ENCODE results near the gene ERC2.
A peak's percentile ranks its signal among the peaks of the same experiment; 100 is the strongest.

Gene ERC2

DNA sequence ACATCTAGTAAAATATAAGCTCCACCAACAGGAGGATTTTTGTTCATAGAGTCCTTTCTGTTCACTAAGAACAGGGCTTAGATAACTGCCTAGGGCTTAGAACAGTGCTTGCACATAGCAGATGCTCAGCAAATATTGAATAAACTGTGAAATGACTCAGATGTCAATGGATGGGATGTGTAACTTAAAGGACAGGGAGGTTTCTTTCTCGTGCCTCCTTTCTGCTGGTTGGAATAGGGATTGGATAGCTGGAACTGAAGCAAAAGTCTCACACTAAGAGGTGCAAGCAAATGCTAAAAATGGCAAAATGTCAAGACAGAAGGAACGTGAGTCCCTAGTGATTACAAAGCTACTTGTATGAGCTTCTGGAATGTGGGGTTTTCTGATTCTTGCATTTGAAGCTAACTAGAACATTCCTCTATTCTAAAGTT is 588.4 kb downstream of the ERC2 start:
- H3K9me3 ChIP-seq (ENCODE audit: low read length) = no peaks in the 10 kb centered on the region
- H3K27ac ChIP-seq (ENCODE audit: low read depth, low read length, poor library complexity, severe bottlenecking) = no peak overlapping the region
- H3F3A ChIP-seq (ENCODE audit: insufficient read depth, low read length) = no peaks in the 10 kb centered on the region
- H3K4me2 ChIP-seq (ENCODE audit: low read length) = no peak overlapping the region
- no peaks in the 10 kb centered on the region for H3K36me3 ChIP-seq (ENCODE audit: insufficient read depth, low read length)
- no peak overlapping the region for H3K9ac ChIP-seq (ENCODE audit: low read length)
- H3K9me2 ChIP-seq (ENCODE audit: low read depth, low read length) = no peaks in the 10 kb centered on the region
- no peak overlapping the region for H3K4me3 ChIP-seq (ENCODE audit: low read depth, low read length, poor library complexity, severe bottlenecking)
- no peaks in the 10 kb centered on the region for H3K27me3 ChIP-seq (ENCODE audit: insufficient read depth, low read length)
- no peaks in the 10 kb centered on the region for H3K79me2 ChIP-seq (ENCODE audit: insufficient read depth, low read length)
- no peaks in the 10 kb centered on the region for H4K20me1 ChIP-seq (ENCODE audit: insufficient read depth, low read length)
- TF ChIP-seq, protein P1, sequence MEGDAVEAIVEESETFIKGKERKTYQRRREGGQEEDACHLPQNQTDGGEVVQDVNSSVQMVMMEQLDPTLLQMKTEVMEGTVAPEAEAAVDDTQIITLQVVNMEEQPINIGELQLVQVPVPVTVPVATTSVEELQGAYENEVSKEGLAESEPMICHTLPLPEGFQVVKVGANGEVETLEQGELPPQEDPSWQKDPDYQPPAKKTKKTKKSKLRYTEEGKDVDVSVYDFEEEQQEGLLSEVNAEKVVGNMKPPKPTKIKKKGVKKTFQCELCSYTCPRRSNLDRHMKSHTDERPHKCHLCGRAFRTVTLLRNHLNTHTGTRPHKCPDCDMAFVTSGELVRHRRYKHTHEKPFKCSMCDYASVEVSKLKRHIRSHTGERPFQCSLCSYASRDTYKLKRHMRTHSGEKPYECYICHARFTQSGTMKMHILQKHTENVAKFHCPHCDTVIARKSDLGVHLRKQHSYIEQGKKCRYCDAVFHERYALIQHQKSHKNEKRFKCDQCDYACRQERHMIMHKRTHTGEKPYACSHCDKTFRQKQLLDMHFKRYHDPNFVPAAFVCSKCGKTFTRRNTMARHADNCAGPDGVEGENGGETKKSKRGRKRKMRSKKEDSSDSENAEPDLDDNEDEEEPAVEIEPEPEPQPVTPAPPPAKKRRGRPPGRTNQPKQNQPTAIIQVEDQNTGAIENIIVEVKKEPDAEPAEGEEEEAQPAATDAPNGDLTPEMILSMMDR (IDR thresholded peaks at IDR 0.05; ENCODE audit: low read length) = no peak
- TF ChIP-seq EZH2 (IDR thresholded peaks at IDR 0.05; ENCODE audit: borderline replicate concordance, low read length) = no peak
- H2AFZ ChIP-seq (ENCODE audit: low read length) = no peak overlapping the region
- H3K4me1 ChIP-seq (ENCODE audit: insufficient read depth, low read length, severe bottlenecking) = no peaks in the 10 kb centered on the region

DNA sequence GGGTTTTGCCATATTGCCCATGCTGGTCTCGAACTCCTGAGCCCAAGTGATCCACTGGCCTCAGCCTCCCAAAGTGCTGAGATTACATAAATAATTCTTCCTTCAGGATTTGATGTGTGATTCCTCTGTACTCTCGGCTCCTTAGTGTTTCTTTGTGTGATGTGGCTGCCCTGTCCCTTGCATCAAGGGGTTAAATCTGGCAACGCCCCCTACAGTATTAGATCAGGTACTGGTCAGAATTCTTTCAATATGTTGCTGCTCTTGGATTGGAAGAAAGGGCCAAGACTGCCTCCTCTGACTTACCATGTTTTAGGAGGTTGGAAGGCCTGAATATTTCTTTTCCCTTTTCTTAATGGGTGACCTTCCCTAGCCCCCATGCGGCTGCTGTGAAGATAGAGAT is 590.6 kb downstream of the ERC2 start:
- H3K4me2 ChIP-seq (ENCODE audit: low read length) = no peak overlapping the region
- H3K9ac ChIP-seq (ENCODE audit: low read length) = no peak overlapping the region
- H3F3A ChIP-seq (ENCODE audit: insufficient read depth, low read length) = no peaks in the 10 kb centered on the region
- no peaks in the 10 kb centered on the region for H3K36me3 ChIP-seq (ENCODE audit: insufficient read depth, low read length)
- H3K79me2 ChIP-seq (ENCODE audit: insufficient read depth, low read length) = no peaks in the 10 kb centered on the region
- no peaks in the 10 kb centered on the region for H3K27me3 ChIP-seq (ENCODE audit: insufficient read depth, low read length)
- H3K4me3 ChIP-seq (ENCODE audit: low read depth, low read length, poor library complexity, severe bottlenecking) = no peak overlapping the region
- TF ChIP-seq, protein P1 (IDR thresholded peaks at IDR 0.05; ENCODE audit: low read length) = peak; percentile 17; the same call in 1 of the 2 replicates
- no peak for TF ChIP-seq EZH2 (IDR thresholded peaks at IDR 0.05; ENCODE audit: borderline replicate concordance, low read length)
- no peaks in the 10 kb centered on the region for H3K9me3 ChIP-seq (ENCODE audit: low read length)
- H2AFZ ChIP-seq (ENCODE audit: low read length) = no peak overlapping the region
- no peaks in the 10 kb centered on the region for H4K20me1 ChIP-seq (ENCODE audit: insufficient read depth, low read length)
- H3K27ac ChIP-seq (ENCODE audit: low read depth, low read length, poor library complexity, severe bottlenecking) = no peak overlapping the region
- no peaks in the 10 kb centered on the region for H3K9me2 ChIP-seq (ENCODE audit: low read depth, low read length)
- no peaks in the 10 kb centered on the region for H3K4me1 ChIP-seq (ENCODE audit: insufficient read depth, low read length, severe bottlenecking)

DNA sequence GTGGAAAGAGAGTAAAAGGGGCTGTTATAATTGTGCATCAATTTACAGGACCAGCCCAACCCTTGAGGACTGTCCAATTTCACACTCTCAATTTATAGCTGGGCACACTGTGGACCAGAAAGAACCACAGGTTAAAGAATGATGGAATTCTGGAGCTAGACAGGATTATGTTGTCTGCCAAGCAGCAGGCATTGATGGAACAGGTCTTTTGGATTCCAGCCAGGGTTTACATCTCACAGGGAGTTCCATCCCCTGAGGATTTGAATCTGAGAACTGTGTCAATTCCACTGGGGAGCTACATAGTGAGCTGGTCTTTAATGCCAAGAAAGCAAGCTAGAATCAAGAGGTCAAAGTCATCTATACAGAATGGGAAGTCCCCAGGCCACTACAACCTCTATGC is 591.7 kb downstream of the ERC2 start:
- Histone ChIP-seq H3K36me3 (ENCODE audit: insufficient read depth, low read length) (no peaks in the 10 kb centered on the region), H3K27ac (ENCODE audit: low read depth, low read length, poor library complexity, severe bottlenecking) (no peak overlapping the region), H4K20me1 (ENCODE audit: insufficient read depth, low read length) (no peaks in the 10 kb centered on the region), H3K9ac (ENCODE audit: low read length) (no peak overlapping the region), H3K4me1 (ENCODE audit: insufficient read depth, low read length, severe bottlenecking) (no peaks in the 10 kb centered on the region), H3K27me3 (ENCODE audit: insufficient read depth, low read length) (no peaks in the 10 kb centered on the region), H3F3A (ENCODE audit: insufficient read depth, low read length) (no peaks in the 10 kb centered on the region), H3K9me3 (ENCODE audit: low read length) (no peaks in the 10 kb centered on the region), H2AFZ (ENCODE audit: low read length) (no peak overlapping the region), H3K79me2 (ENCODE audit: insufficient read depth, low read length) (no peaks in the 10 kb centered on the region), H3K4me2 (ENCODE audit: low read length) (no peak overlapping the region), H3K4me3 (ENCODE audit: low read depth, low read length, poor library complexity, severe bottlenecking) (no peak overlapping the region), H3K9me2 (ENCODE audit: low read depth, low read length) (no peaks in the 10 kb centered on the region)
- TF ChIP-seq EZH2 (IDR thresholded peaks at IDR 0.05; ENCODE audit: borderline replicate concordance, low read length) = no peak
- TF ChIP-seq, protein P1 (IDR thresholded peaks at IDR 0.05; ENCODE audit: low read length) = no peak
